H1 (cell line): Measurements from ENCODE around the gene APBB1. TPM values are rescaled to one million over a fixed set of nuclear protein-coding genes. Genes with fewer than 3 reads are reported as not detected.

Source experiments
- ASH2L ChIP-seq: fragments of 200-600, 300-600 bp; sonication (generic); IDR thresholded peaks from one replicate; pipeline ENCODE4 v1.7.1; 2017; ENCODE audit warnings: low read length
- BCL11A ChIP-seq, 2 experiments: IDR thresholded peaks; one replicate each; pipeline ENCODE4 v1.6.1; 2011; ENCODE audit warnings: low read depth in 2 of 2, low read length in 2 of 2, mild to moderate bottlenecking in 2 of 2
- EP300 ChIP-seq, 2 experiments: IDR thresholded peaks; 1 replicate in 1 of 2; 2 replicates in 1 of 2; pipeline ENCODE4 v1.6.1; 2011 to 2012; ENCODE audit warnings: low read depth in 2 of 2, low read length in 2 of 2, mild to moderate bottlenecking in 2 of 2, borderline replicate concordance in 1 of 2, inconsistent platforms in 1 of 2, moderate library complexity in 1 of 2
- HDAC2 ChIP-seq, 2 experiments: fragments of 300-600 bp in 1 of 2; sonication (generic) in 1 of 2; IDR thresholded peaks; 2 replicates each; pipeline ENCODE4 v1.6.1; 2011 to 2012; ENCODE audit warnings: low read depth in 2 of 2, low read length in 2 of 2, mild to moderate bottlenecking in 2 of 2, moderate library complexity in 2 of 2, borderline replicate concordance in 1 of 2, inconsistent platforms in 1 of 2
- POU5F1 ChIP-seq: IDR thresholded peaks from 2 replicates; pipeline ENCODE4 v1.6.1; 2011; ENCODE audit warnings: low read depth, mild to moderate bottlenecking, low read length, moderate library complexity
- SIN3A ChIP-seq, 2 experiments: IDR thresholded peaks in 1 of 2; conservative IDR thresholded peaks in 1 of 2; 2 replicates each; pipeline ENCODE4 v1.6.1; 2011 to 2012; ENCODE audit warnings: low read length in 2 of 2, improper control_type of control experiment in 1 of 2, low read depth in 1 of 2, mild to moderate bottlenecking in 1 of 2
- polyA plus RNA-seq, 7 experiments: library from polyadenylated mRNA; depleted of rRNA in 3 of 7; stranded (reverse) in 5 of 7; unstranded in 2 of 7; fragments of >200 nt in 5 of 7; fragments of 200-250 nt in 2 of 7; gene quantifications; 1 replicate in 5 of 7; 2 replicates in 1 of 7; 4 replicates in 1 of 7; pipeline versions ENCODE4 v1.2.1 to v1.2.3, GENCODE V29; 2011 to 2013; ENCODE audit warnings: missing spikeins in 2 of 7, mixed read lengths in 2 of 7
- total RNA-seq: library from RNA; stranded (reverse); fragmentation: NEBNext Ultra II Directional; extraction: Animal tissue kit (Norgen Biotek cat#: 25700); gene quantifications from 2 replicates; pipeline ENCODE4 v1.2.1, GENCODE V29; 2021
- TF ChIP-seq, protein P1 (sequence below): fragments of 300-600 bp; sonication (generic); IDR thresholded peaks from 2 replicates; pipeline ENCODE4 v1.7.1; 2012; ENCODE audit warnings: low read length, moderate library complexity, mild to moderate bottlenecking, inconsistent platforms; ENCODE audit not compliant: insufficient replicate concordance
- TF ChIP-seq, protein P2 (sequence below): IDR thresholded peaks from 2 replicates; pipeline ENCODE4 v1.6.1; 2012; ENCODE audit warnings: inconsistent platforms
- TF ChIP-seq, protein P3 (sequence below): IDR thresholded peaks from 2 replicates; pipeline ENCODE4 v1.6.1; 2011; ENCODE audit warnings: low read depth, mild to moderate bottlenecking, low read length; ENCODE audit not compliant: insufficient read depth

APBB1 gene
- total and polyA plus RNA-seq, 2 of the 8 experiments (the other 6 are each of a cell fraction or from before 2014, with no cell fraction given), result 23.9 to 33.1 TPM

DNA sequence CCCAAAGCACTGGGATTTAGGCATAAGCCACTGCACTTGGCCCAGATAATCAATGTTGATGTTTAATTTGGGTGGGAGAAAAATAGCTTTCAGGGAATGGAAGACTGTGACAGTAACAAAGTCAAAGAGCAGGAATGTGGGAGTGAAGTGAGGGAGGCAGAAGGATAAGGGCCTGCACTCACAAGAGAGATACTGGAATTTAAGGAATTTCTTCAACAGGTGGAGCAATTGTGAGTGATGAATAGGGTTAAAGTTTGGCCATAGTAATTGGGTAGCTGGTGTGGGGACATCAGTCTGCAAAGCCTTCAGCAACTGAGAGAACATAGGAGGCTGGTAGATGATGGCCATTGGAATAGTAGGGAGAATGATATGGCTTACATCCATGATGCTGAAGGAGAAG is 8.6 kb upstream of the APBB1 start (continued):
- TF ChIP-seq, protein P1, sequence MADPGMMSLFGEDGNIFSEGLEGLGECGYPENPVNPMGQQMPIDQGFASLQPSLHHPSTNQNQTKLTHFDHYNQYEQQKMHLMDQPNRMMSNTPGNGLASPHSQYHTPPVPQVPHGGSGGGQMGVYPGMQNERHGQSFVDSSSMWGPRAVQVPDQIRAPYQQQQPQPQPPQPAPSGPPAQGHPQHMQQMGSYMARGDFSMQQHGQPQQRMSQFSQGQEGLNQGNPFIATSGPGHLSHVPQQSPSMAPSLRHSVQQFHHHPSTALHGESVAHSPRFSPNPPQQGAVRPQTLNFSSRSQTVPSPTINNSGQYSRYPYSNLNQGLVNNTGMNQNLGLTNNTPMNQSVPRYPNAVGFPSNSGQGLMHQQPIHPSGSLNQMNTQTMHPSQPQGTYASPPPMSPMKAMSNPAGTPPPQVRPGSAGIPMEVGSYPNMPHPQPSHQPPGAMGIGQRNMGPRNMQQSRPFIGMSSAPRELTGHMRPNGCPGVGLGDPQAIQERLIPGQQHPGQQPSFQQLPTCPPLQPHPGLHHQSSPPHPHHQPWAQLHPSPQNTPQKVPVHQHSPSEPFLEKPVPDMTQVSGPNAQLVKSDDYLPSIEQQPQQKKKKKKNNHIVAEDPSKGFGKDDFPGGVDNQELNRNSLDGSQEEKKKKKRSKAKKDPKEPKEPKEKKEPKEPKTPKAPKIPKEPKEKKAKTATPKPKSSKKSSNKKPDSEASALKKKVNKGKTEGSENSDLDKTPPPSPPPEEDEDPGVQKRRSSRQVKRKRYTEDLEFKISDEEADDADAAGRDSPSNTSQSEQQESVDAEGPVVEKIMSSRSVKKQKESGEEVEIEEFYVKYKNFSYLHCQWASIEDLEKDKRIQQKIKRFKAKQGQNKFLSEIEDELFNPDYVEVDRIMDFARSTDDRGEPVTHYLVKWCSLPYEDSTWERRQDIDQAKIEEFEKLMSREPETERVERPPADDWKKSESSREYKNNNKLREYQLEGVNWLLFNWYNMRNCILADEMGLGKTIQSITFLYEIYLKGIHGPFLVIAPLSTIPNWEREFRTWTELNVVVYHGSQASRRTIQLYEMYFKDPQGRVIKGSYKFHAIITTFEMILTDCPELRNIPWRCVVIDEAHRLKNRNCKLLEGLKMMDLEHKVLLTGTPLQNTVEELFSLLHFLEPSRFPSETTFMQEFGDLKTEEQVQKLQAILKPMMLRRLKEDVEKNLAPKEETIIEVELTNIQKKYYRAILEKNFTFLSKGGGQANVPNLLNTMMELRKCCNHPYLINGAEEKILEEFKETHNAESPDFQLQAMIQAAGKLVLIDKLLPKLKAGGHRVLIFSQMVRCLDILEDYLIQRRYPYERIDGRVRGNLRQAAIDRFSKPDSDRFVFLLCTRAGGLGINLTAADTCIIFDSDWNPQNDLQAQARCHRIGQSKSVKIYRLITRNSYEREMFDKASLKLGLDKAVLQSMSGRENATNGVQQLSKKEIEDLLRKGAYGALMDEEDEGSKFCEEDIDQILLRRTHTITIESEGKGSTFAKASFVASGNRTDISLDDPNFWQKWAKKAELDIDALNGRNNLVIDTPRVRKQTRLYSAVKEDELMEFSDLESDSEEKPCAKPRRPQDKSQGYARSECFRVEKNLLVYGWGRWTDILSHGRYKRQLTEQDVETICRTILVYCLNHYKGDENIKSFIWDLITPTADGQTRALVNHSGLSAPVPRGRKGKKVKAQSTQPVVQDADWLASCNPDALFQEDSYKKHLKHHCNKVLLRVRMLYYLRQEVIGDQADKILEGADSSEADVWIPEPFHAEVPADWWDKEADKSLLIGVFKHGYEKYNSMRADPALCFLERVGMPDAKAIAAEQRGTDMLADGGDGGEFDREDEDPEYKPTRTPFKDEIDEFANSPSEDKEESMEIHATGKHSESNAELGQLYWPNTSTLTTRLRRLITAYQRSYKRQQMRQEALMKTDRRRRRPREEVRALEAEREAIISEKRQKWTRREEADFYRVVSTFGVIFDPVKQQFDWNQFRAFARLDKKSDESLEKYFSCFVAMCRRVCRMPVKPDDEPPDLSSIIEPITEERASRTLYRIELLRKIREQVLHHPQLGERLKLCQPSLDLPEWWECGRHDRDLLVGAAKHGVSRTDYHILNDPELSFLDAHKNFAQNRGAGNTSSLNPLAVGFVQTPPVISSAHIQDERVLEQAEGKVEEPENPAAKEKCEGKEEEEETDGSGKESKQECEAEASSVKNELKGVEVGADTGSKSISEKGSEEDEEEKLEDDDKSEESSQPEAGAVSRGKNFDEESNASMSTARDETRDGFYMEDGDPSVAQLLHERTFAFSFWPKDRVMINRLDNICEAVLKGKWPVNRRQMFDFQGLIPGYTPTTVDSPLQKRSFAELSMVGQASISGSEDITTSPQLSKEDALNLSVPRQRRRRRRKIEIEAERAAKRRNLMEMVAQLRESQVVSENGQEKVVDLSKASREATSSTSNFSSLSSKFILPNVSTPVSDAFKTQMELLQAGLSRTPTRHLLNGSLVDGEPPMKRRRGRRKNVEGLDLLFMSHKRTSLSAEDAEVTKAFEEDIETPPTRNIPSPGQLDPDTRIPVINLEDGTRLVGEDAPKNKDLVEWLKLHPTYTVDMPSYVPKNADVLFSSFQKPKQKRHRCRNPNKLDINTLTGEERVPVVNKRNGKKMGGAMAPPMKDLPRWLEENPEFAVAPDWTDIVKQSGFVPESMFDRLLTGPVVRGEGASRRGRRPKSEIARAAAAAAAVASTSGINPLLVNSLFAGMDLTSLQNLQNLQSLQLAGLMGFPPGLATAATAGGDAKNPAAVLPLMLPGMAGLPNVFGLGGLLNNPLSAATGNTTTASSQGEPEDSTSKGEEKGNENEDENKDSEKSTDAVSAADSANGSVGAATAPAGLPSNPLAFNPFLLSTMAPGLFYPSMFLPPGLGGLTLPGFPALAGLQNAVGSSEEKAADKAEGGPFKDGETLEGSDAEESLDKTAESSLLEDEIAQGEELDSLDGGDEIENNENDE, result no peak
- 0 out of 4 replicates have a peak, but pooled peaks of 1 of the 2 experiments have one; percentile 52 for TF ChIP-seq SIN3A (conservative IDR thresholded peaks at IDR 0.05 in 1 of 2, IDR thresholded peaks at IDR 0.05 in 1 of 2; ENCODE audit: low read depth in 1 of 2, low read length in 2 of 2)
- TF ChIP-seq EP300 (IDR thresholded peaks at IDR 0.05; ENCODE audit: borderline replicate concordance in 1 of 2, low read depth in 2 of 2, low read length in 2 of 2), result 0 out of 3 replicates have a peak, but pooled peaks of 1 of the 2 experiments have one; percentile 40
- TF ChIP-seq BCL11A (IDR thresholded peaks at IDR 0.05; ENCODE audit: low read depth in 2 of 2, low read length in 2 of 2), result no peak
- peak; percentile 59 for TF ChIP-seq ASH2L
- TF ChIP-seq, protein P2, sequence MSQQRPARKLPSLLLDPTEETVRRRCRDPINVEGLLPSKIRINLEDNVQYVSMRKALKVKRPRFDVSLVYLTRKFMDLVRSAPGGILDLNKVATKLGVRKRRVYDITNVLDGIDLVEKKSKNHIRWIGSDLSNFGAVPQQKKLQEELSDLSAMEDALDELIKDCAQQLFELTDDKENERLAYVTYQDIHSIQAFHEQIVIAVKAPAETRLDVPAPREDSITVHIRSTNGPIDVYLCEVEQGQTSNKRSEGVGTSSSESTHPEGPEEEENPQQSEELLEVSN, result no peak
- TF ChIP-seq, protein P3, sequence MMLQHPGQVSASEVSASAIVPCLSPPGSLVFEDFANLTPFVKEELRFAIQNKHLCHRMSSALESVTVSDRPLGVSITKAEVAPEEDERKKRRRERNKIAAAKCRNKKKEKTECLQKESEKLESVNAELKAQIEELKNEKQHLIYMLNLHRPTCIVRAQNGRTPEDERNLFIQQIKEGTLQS, result no peak
- TF ChIP-seq HDAC2 (IDR thresholded peaks at IDR 0.05; ENCODE audit: borderline replicate concordance in 1 of 2, low read depth in 2 of 2, low read length in 2 of 2), result no peak; a peak in 1 of 4 replicates
- no peak for TF ChIP-seq POU5F1
